Lung (tissue), 12 donors: Measurements from ENCODE around the gene AMY1C. TPM values are rescaled to one million over a fixed set of nuclear protein-coding genes. Genes with fewer than 3 reads are reported as not detected.
A peak's percentile ranks its signal among the peaks of the same experiment; 100 is the strongest.
"Not testable (repeated sequence)": the region's sequence is repeated elsewhere in the genome, so short reads cannot be mapped to it uniquely, and the experiment has no call there.

Source experiments
- ATAC-seq: fragments of 200-7000 bp; cut with Tn5 transposase; one replicate; pipeline ENCODE4 v1.9.1; 2020; ENCODE audit warnings: moderate number of reproducible peaks; ENCODE audit not compliant: insufficient read depth, low FRiP score
- DNase-seq, 3 donors: peaks; one replicate each; pipeline ENCODE4 v3.0.0-alpha.2; 2013 to 2017
- H3K27ac ChIP-seq, 2 donors: one replicate each; pipeline ENCODE4 v1.5.1; 2013; ENCODE audit warnings: mild to moderate bottlenecking in 2 of 2, moderate library complexity in 2 of 2, control low read depth in 1 of 2, inconsistent platforms in 1 of 2, low read depth in 1 of 2, low read length in 1 of 2
- H3K27me3 ChIP-seq, 3 donors: one replicate each; pipeline ENCODE4 v1.5.1; 2013; ENCODE audit warnings: low read length in 2 of 3; ENCODE audit not compliant: control insufficient read depth in 3 of 3, insufficient read depth in 3 of 3
- H3K36me3 ChIP-seq, 4 donors: one replicate each; pipeline ENCODE4 v1.5.1; 2013; ENCODE audit warnings: low read length in 4 of 4, mild to moderate bottlenecking in 1 of 4, moderate library complexity in 1 of 4; ENCODE audit not compliant: control insufficient read depth in 4 of 4, insufficient read depth in 4 of 4
- H3K4me1 ChIP-seq, 5 donors: one replicate each; pipeline ENCODE4 v1.5.1; 2013; ENCODE audit warnings: low read length in 5 of 5, mild to moderate bottlenecking in 2 of 5, moderate library complexity in 1 of 5; ENCODE audit not compliant: control insufficient read depth in 5 of 5, insufficient read depth in 5 of 5
- H3K4me3 ChIP-seq: one replicate; pipeline ENCODE4 v1.5.1; 2013; ENCODE audit warnings: mild to moderate bottlenecking, control low read depth, moderate library complexity
- H3K9ac ChIP-seq, 2 donors: one replicate each; pipeline ENCODE4 v1.5.1; 2013; ENCODE audit warnings: low read length in 2 of 2, control low read depth in 1 of 2; ENCODE audit not compliant: insufficient read depth in 1 of 2
- H3K9me3 ChIP-seq, 4 donors: one replicate each; pipeline ENCODE4 v1.5.1; 2013; ENCODE audit warnings: low read length in 3 of 4, mild to moderate bottlenecking in 1 of 4, moderate library complexity in 1 of 4; ENCODE audit not compliant: control insufficient read depth in 4 of 4, insufficient read depth in 3 of 4
- CTCF ChIP-seq: IDR thresholded peaks from 2 replicates; pipeline ENCODE4 v1.5.1; 2012; ENCODE audit warnings: mild to moderate bottlenecking; ENCODE audit errors: control extremely low read depth, extremely low read depth
- WGBS, 2 donors: extraction: QIAGEN DNeasy Blood & Tissue Kit; methylation state at CpG; one replicate each; pipeline ENCODE4 v1.1.7; 2013; 5-methylcytosine and 5-hydroxymethylcytosine counted together
- polyA plus RNA-seq, 2 donors: library from polyadenylated mRNA; stranded (reverse); fragments of 200-250 nt; gene quantifications; one replicate each; pipeline ENCODE4 v1.2.1, GENCODE V29; 2013
- total RNA-seq, 2 donors: library from RNA; depleted of rRNA in 1 of 2; stranded (reverse); fragments of >200 nt in 1 of 2; gene quantifications; one replicate each; pipeline ENCODE4 v1.2.1, GENCODE V29; 2014 to 2021
- donor health status: control.
- donor health status: control.
- donor health status: Bipolar disorder and iron deficiency.
- donor health status: healthy.
- donor health status: DM: yes; HTN: yes; CAD: no.

Gene AMY1C
- total and polyA plus RNA-seq, 4 donors = 22.2 to 71.2 (median 30.0) TPM

DNA sequence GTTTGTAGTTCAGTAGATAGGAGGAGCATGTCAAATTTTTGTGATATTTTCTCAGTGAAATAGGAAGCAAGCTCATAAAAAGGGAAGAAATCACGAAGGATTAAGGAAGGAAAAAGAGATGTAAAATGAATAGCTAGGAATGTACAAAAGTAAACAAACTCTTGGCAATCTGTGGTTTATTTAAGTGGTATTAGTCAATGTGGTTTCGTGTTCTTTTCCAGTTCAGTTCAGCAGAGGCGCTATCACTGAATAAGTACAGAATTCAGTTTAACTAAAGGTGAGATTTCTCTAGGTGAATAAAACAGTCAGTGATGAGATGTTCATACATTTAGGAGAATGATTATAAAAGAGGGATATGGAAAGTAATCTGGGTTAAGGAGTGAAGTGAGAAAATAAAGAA, 11.7 kb upstream of the AMY1C start:
- H3K27me3 ChIP-seq, H3K9me3 ChIP-seq, H3K4me1 ChIP-seq, ATAC-seq, H3K4me3 ChIP-seq, H3K9ac ChIP-seq, H3K36me3 ChIP-seq, DNase-seq, H3K27ac ChIP-seq: not testable (repeated sequence)
- WGBS, 2 donors = no CpG with 5 or more reads among the region's 3 CpGs

GRCh38 chr1:103744449-103744848, 5.2 kb upstream of the AMY1C start:
- not testable (repeated sequence) for ATAC-seq, H3K4me3 ChIP-seq, H3K9ac ChIP-seq, H3K27me3 ChIP-seq, H3K36me3 ChIP-seq, DNase-seq, H3K27ac ChIP-seq, H3K9me3 ChIP-seq, H3K4me1 ChIP-seq
- no CpG with 5 or more reads among the region's 4 CpGs for WGBS, 2 donors

GRCh38 chr1:103745040-103745439, 4.7 kb upstream of the AMY1C start:
- not testable (repeated sequence) for DNase-seq, H3K4me3 ChIP-seq, H3K9me3 ChIP-seq, H3K27ac ChIP-seq, H3K4me1 ChIP-seq, H3K9ac ChIP-seq, H3K27me3 ChIP-seq, H3K36me3 ChIP-seq
- WGBS, 2 donors = no CpG with 5 or more reads among the region's 4 CpGs
- ATAC-seq = peak; percentile 71

- DNase-seq, H3K27me3 ChIP-seq, H3K9me3 ChIP-seq, H3K36me3 ChIP-seq, ATAC-seq, H3K4me3 ChIP-seq, H3K9ac ChIP-seq, H3K27ac ChIP-seq, H3K4me1 ChIP-seq: not testable (repeated sequence)
- WGBS, 2 donors = no CpG with 5 or more reads among the region's 6 CpGs
These were observed 1.4 kb upstream of the AMY1C start for GRCh38 chr1:103748273-103748672.

GRCh38 chr1:103761896-103762295, 12.2 kb downstream of the AMY1C start:
- Histone ChIP-seq H3K27ac (no peak overlapping the region), H3K36me3 (no peaks in the 10 kb centered on the region), H3K9ac (no peak overlapping the region), H3K4me1 (no peaks in the 10 kb centered on the region), H3K9me3 (peaks cover 0 to 4% (median under 1%) of the 10 kb centered on the region in 4 donors), H3K27me3 (no peaks in the 10 kb centered on the region), H3K4me3 (no peak overlapping the region)
- ATAC-seq (no peak), DNase-seq (no peak)
- no peak for TF ChIP-seq CTCF
